Small intestine (tissue), 7 donors: Measurements from ENCODE around the gene SORCS2. TPM values are rescaled to one million over a fixed set of nuclear protein-coding genes. Genes with fewer than 3 reads are reported as not detected.

Source experiments
- DNase-seq, 2 donors: peaks; one replicate each; pipeline versions ENCODE4 v3.0.0 to v3.0.0-alpha.2; 2013
- FAIRE-seq: peaks from 2 replicates; lab custom pipeline; 2012; peaks lifted over from hg19 to GRCh38; lab: Jason Lieb, UNC
- H3K27ac ChIP-seq, 3 donors: one replicate each; pipeline ENCODE4 v1.5.1; 2013; ENCODE audit warnings: low read length in 2 of 3, mild to moderate bottlenecking in 2 of 3, control low read depth in 1 of 3, inconsistent platforms in 1 of 3, low read depth in 1 of 3, moderate library complexity in 1 of 3
- H3K27me3 ChIP-seq, 3 donors: one replicate each; pipeline ENCODE4 v1.6.1; 2013; ENCODE audit warnings: low read length in 3 of 3, inconsistent platforms in 1 of 3; ENCODE audit not compliant: control insufficient read depth in 3 of 3, insufficient read depth in 3 of 3
- H3K36me3 ChIP-seq, 3 donors: one replicate each; pipeline ENCODE4 v1.6.1; 2013; ENCODE audit warnings: low read length in 3 of 3, inconsistent platforms in 1 of 3, low read depth in 1 of 3, mild to moderate bottlenecking in 1 of 3, moderate library complexity in 1 of 3; ENCODE audit not compliant: control insufficient read depth in 3 of 3, insufficient read depth in 2 of 3
- H3K4me1 ChIP-seq, 3 donors: one replicate each; pipeline ENCODE4 v1.6.1; 2013; ENCODE audit warnings: low read length in 2 of 3, inconsistent platforms in 1 of 3, low read depth in 1 of 3, mild to moderate bottlenecking in 1 of 3, moderate library complexity in 1 of 3; ENCODE audit not compliant: control insufficient read depth in 3 of 3, insufficient read depth in 2 of 3
- H3K4me3 ChIP-seq, 3 donors: one replicate each; pipeline ENCODE4 v1.5.1; 2013; ENCODE audit warnings: low read length in 3 of 3, control low read depth in 1 of 3, inconsistent platforms in 1 of 3, low read depth in 1 of 3, mild to moderate bottlenecking in 1 of 3, moderate library complexity in 1 of 3
- H3K9me3 ChIP-seq, 2 donors: one replicate each; pipeline ENCODE4 v1.6.1; 2013; ENCODE audit warnings: low read depth in 1 of 2, low read length in 1 of 2; ENCODE audit not compliant: control insufficient read depth in 2 of 2, insufficient read depth in 1 of 2
- WGBS, 3 donors: extraction: QIAGEN DNeasy Blood & Tissue Kit; methylation state at CpG; one replicate each; pipeline ENCODE4 v1.1.7; 2013; 5-methylcytosine and 5-hydroxymethylcytosine counted together
- polyA plus RNA-seq, 4 donors: library from polyadenylated mRNA; stranded (reverse) in 3 of 4; unstranded in 1 of 4; fragments of 200-250 nt in 3 of 4; fragments of 120-200 nt in 1 of 4; gene quantifications; one replicate each; pipeline versions ENCODE4 v1.2.1 to v1.2.3, GENCODE V29; 2013
- donor health status: healthy with polysubstance abuse.
- donor health status: control.
- donor health status: control.
- donor health status: Bipolar disorder and iron deficiency.
- donor health status: healthy.

The SORCS2 gene
- polyA plus RNA-seq, 4 donors = 0.63 to 3.3 (median 2.2) TPM; not detected in 1

GRCh38 chr4:7375427-7375826 is 183.1 kb downstream of the SORCS2 start:
- Histone ChIP-seq H3K27me3 (no peaks in the 10 kb centered on the region), H3K27ac (no peak overlapping the region), H3K36me3 (no peaks in the 10 kb centered on the region), H3K4me1 (no peaks in the 10 kb centered on the region), H3K9me3 (no peaks in the 10 kb centered on the region), H3K4me3 (no peak overlapping the region)
- FAIRE-seq = no peak
- no peak for DNase-seq
- WGBS, 3 donors = 65 to 82% (median 80%) methylated on average over 9 of the region's 9 CpGs

- DNase-seq = no peak
Observed at GRCh38 chr4:7377223-7377865, 185.0 kb downstream of the SORCS2 start.

GRCh38 chr4:7379186-7379585 is 186.8 kb downstream of the SORCS2 start:
- DNase-seq (no peak), FAIRE-seq (no peak)
- H3K4me1 ChIP-seq = no peaks in the 10 kb centered on the region
- 82 to 86% (median 85%) methylated on average over 9 of the region's 9 CpGs for WGBS, 3 donors
- no peaks in the 10 kb centered on the region for H3K36me3 ChIP-seq
- no peaks in the 10 kb centered on the region for H3K9me3 ChIP-seq
- no peak overlapping the region for H3K27ac ChIP-seq
- H3K27me3 ChIP-seq = no peaks in the 10 kb centered on the region
- no peak overlapping the region for H3K4me3 ChIP-seq

More at GRCh38 chr4:7377223-7377865, 185.0 kb downstream of the SORCS2 start:
- no peaks in the 10 kb centered on the region for H3K27me3 ChIP-seq
- H3K36me3 ChIP-seq = no peaks in the 10 kb centered on the region
- WGBS, 3 donors = 55 to 79% (median 55%) methylated on average over 15 of the region's 15 CpGs
- no peaks in the 10 kb centered on the region for H3K4me1 ChIP-seq
- no peak overlapping the region for H3K27ac ChIP-seq
- FAIRE-seq = no peak
- no peaks in the 10 kb centered on the region for H3K9me3 ChIP-seq
- no peak overlapping the region for H3K4me3 ChIP-seq

- H3K4me3 ChIP-seq = no peak overlapping the region
- no peaks in the 10 kb centered on the region for H3K4me1 ChIP-seq
- no peak for FAIRE-seq
- no peaks in the 10 kb centered on the region for H3K36me3 ChIP-seq
- H3K27ac ChIP-seq = no peak overlapping the region
- WGBS, 3 donors = 76 to 80% (median 78%) methylated on average over 6 of the region's 6 CpGs
- no peaks in the 10 kb centered on the region for H3K9me3 ChIP-seq
- H3K27me3 ChIP-seq = no peaks in the 10 kb centered on the region
- DNase-seq = no peak
Observed at GRCh38 chr4:7379719-7380118, 187.4 kb downstream of the SORCS2 start.

GRCh38 chr4:7381221-7381889 is 189.0 kb downstream of the SORCS2 start:
- Histone ChIP-seq H3K4me3 (no peak overlapping the region), H3K9me3 (no peaks in the 10 kb centered on the region), H3K4me1 (no peaks in the 10 kb centered on the region), H3K27me3 (no peaks in the 10 kb centered on the region), H3K36me3 (no peaks in the 10 kb centered on the region), H3K27ac (no peak overlapping the region)
- FAIRE-seq = no peak
- no peak for DNase-seq
- 52 to 59% (median 52%) methylated on average over 9 of the region's 9 CpGs for WGBS, 3 donors

- Histone ChIP-seq H3K4me1 (no peaks in the 10 kb centered on the region), H3K4me3 (no peak overlapping the region), H3K27ac (no peak overlapping the region), H3K27me3 (no peaks in the 10 kb centered on the region), H3K36me3 (no peaks in the 10 kb centered on the region), H3K9me3 (no peaks in the 10 kb centered on the region)
- no peak for DNase-seq
- no peak for FAIRE-seq
- 74 to 83% (median 77%) methylated on average over 9 of the region's 9 CpGs for WGBS, 3 donors
Observed at GRCh38 chr4:7381890-7382633, 189.7 kb downstream of the SORCS2 start.

GRCh38 chr4:7382634-7383014 is 190.3 kb downstream of the SORCS2 start:
- Histone ChIP-seq H3K9me3 (no peaks in the 10 kb centered on the region), H3K36me3 (no peaks in the 10 kb centered on the region), H3K4me3 (no peak overlapping the region), H3K4me1 (no peaks in the 10 kb centered on the region), H3K27ac (no peak overlapping the region), H3K27me3 (no peaks in the 10 kb centered on the region)
- FAIRE-seq (no peak), DNase-seq (no peak)
- 57 to 70% (median 69%) methylated on average over 7 to 8 of the region's 8 CpGs for WGBS, 3 donors

GRCh38 chr4:7383266-7383665 is 190.9 kb downstream of the SORCS2 start:
- H3K4me1 ChIP-seq = no peaks in the 10 kb centered on the region
- no peaks in the 10 kb centered on the region for H3K36me3 ChIP-seq
- no peaks in the 10 kb centered on the region for H3K27me3 ChIP-seq
- no peak overlapping the region for H3K27ac ChIP-seq
- H3K4me3 ChIP-seq = no peak overlapping the region
- no peak for DNase-seq
- no peaks in the 10 kb centered on the region for H3K9me3 ChIP-seq
- WGBS, 3 donors = 80 to 89% (median 88%) methylated on average over 8 of the region's 8 CpGs
- FAIRE-seq = no peak
